Epithelial cell of esophagus (primary cell): Measurements from ENCODE around the gene GPD1L.

ENCODE experiments used
- DNase-seq: peaks from one replicate; pipeline ENCODE4 v3.0.0; 2010; ENCODE audit warnings: low read depth
- H3K4me3 ChIP-seq: 2 replicates; pipeline ENCODE4 v1.5.1; 2011; ENCODE audit warnings: mild to moderate bottlenecking, low read length, control low read depth
- CTCF ChIP-seq: IDR thresholded peaks from 2 replicates; pipeline ENCODE4 v1.5.1; 2011; ENCODE audit warnings: low read depth, mild to moderate bottlenecking, low read length, control low read depth, inconsistent platforms; ENCODE audit not compliant: insufficient read depth; ENCODE audit errors: missing control alignments

GPD1L gene

GRCh38 chr3:32093204-32093603 is 13.2 kb upstream of the GPD1L start:
- TF ChIP-seq CTCF: no peak
- DNase-seq: no peak
- no peak overlapping the region for H3K4me3 ChIP-seq

- no peak overlapping the region for H3K4me3 ChIP-seq
- DNase-seq: no peak
- no peak for TF ChIP-seq CTCF
Observed at GRCh38 chr3:32095431-32095830, 11.0 kb upstream of the GPD1L start.

GRCh38 chr3:32097768-32098167 is 8.7 kb upstream of the GPD1L start:
- no peak overlapping the region for H3K4me3 ChIP-seq
- DNase-seq: no peak
- TF ChIP-seq CTCF: no peak

- DNase-seq: no peak
- H3K4me3 ChIP-seq: no peak overlapping the region
- no peak for TF ChIP-seq CTCF
Observed at GRCh38 chr3:32098528-32098927, 7.9 kb upstream of the GPD1L start.

- no peak overlapping the region for H3K4me3 ChIP-seq
- no peak for DNase-seq
- TF ChIP-seq CTCF: no peak
Observed at GRCh38 chr3:32100465-32100864, 6.0 kb upstream of the GPD1L start.

- H3K4me3 ChIP-seq: no peak overlapping the region
- DNase-seq: no peak
- TF ChIP-seq CTCF: no peak
Observed at GRCh38 chr3:32102289-32102688, 4.1 kb upstream of the GPD1L start.

GRCh38 chr3:32104492-32104891 is 1.9 kb upstream of the GPD1L start:
- no peak overlapping the region for H3K4me3 ChIP-seq
- TF ChIP-seq CTCF: no peak
- no peak for DNase-seq
